ENCODE data around the gene THOC1.

- no peak for TF ChIP-seq YY1 (IDR thresholded peaks at IDR 0.05; ENCODE audit: low read depth)
- no peak for TF ChIP-seq MAX (IDR thresholded peaks at IDR 0.05)
- TF ChIP-seq TAF1 (IDR thresholded peaks at IDR 0.05; ENCODE audit: low read depth) = no peak
- no peak for TF ChIP-seq EP300 (IDR thresholded peaks at IDR 0.05; ENCODE audit: borderline replicate concordance)
- TF ChIP-seq USF1 (IDR thresholded peaks at IDR 0.05) = no peak
- TF ChIP-seq NFIC (IDR thresholded peaks at IDR 0.05) = no peak
- no peak for TF ChIP-seq RAD21 (IDR thresholded peaks at IDR 0.05; ENCODE audit: low read depth)
- no peak for TF ChIP-seq EGR1 (IDR thresholded peaks at IDR 0.05)
- TF ChIP-seq REST (IDR thresholded peaks at IDR 0.05; ENCODE audit: low read depth) = no peak
Measured at GRCh38 chr18:210075-210474, 57.8 kb downstream of the THOC1 start.
